ENCODE measurements around the gene SLC23A1.

The SLC23A1 gene

DNA sequence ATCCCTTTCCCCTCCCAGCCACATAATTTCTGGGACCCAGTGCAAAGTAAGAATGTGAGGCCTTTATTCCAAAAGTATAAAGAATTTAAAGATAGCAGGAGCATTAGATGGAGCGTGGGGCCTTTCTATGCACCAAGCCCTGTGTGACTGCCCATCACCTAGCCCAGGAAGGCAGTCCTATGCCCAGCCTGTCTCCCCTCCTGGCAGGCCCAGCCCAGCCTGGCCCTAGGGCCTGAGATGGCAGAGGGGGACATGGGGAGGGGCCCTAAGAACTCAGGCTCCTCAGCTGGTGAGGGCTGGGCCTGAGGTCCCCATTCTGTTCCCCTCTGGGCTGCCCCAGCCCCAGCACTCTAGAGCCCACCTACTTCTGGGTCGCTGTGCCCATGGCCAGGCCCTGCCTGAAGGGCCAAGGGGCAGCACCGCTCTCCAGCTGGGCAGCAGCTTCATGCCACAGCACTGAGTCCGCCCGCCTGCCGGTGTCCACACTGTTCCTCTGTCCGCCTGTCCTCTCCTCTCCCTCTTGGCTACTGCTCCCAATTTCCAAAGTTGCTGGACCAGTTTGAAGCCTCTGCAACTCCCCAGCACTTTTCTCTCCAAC is 995 bp upstream of the SLC23A1 start:
- Histone ChIP-seq H2BK15ac (ENCODE audit: low read length) (no peak overlapping the region), H2AFZ (ENCODE audit: low read length) (no peak overlapping the region), H2BK120ac (ENCODE audit: low read depth, low read length) (no peak overlapping the region), H4K8ac (ENCODE audit: low read depth, low read length) (no peak overlapping the region), H2AK5ac (ENCODE audit: low read depth, low read length) (no peak overlapping the region), H3K36me3 (replicated peaks in 1 of 2; ENCODE audit: control insufficient read depth in 2 of 2, insufficient read depth in 2 of 2, low read length in 2 of 2) (no peaks in the 10 kb centered on the region), H3K4me2 (ENCODE audit: insufficient read depth, low read length, poor library complexity, severe bottlenecking) (no peak overlapping the region), H3K9ac (ENCODE audit: low read depth, low read length, poor library complexity) (peak overlapping the region; percentile 34), H3K27ac (replicated peaks; ENCODE audit: low read length) (no peak overlapping the region), H3K9me3 (replicated peaks in 1 of 2; ENCODE audit: control insufficient read depth in 2 of 2, insufficient read depth in 1 of 2, low read depth in 1 of 2, low read length in 2 of 2) (no peaks in the 10 kb centered on the region), H2BK5ac (ENCODE audit: low read length) (no peak overlapping the region), H3K4ac (ENCODE audit: low read length) (no peak overlapping the region), H3K79me1 (ENCODE audit: low read depth, low read length) (peaks cover 6% of the 10 kb centered on the region), H3K18ac (ENCODE audit: low read length) (peak overlapping the region; percentile 27), H3K4me3 (ENCODE audit: low read length in 2 of 2) (no peak overlapping the region), H2BK12ac (ENCODE audit: low read length) (no peak overlapping the region), H4K91ac (ENCODE audit: low read depth, low read length, poor library complexity) (no peak overlapping the region), H3K27me3 (ENCODE audit: control insufficient read depth in 3 of 3, insufficient read depth in 3 of 3, low read depth in 1 of 3, low read length in 3 of 3) (peaks cover 0 to 16% (median 0%) of the 10 kb centered on the region in 3 experiments), H3K4me1 (ENCODE audit: control insufficient read depth in 2 of 2, insufficient read depth in 1 of 2, low read depth in 1 of 2, low read length in 2 of 2) (peaks cover 2 to 6% of the 10 kb centered on the region in 2 donors), H3K23ac (ENCODE audit: low read depth, low read length, poor library complexity) (no peak overlapping the region), H3K14ac (ENCODE audit: low read length) (no peak overlapping the region)
- no CpG with 5 or more reads among the region's 7 CpGs for WGBS, 2 donors (ENCODE audit: extremely low coverage in 2 of 2, insufficient read length in 2 of 2, insufficient replicate concordance in 1 of 2)
- no peak for DNase-seq (ENCODE audit: low spot score)

- Histone ChIP-seq H2BK5ac (ENCODE audit: low read length) (no peak overlapping the region), H3K4ac (ENCODE audit: low read length) (no peak overlapping the region), H3K36me3 (replicated peaks in 1 of 2; ENCODE audit: control insufficient read depth in 2 of 2, insufficient read depth in 2 of 2, low read length in 2 of 2) (no peaks in the 10 kb centered on the region), H3K14ac (ENCODE audit: low read length) (no peak overlapping the region), H3K4me3 (ENCODE audit: low read length in 2 of 2) (no peak overlapping the region), H4K91ac (ENCODE audit: low read depth, low read length, poor library complexity) (no peak overlapping the region), H2BK120ac (ENCODE audit: low read depth, low read length) (no peak overlapping the region), H3K18ac (ENCODE audit: low read length) (no peak overlapping the region), H3K27me3 (ENCODE audit: control insufficient read depth in 3 of 3, insufficient read depth in 3 of 3, low read depth in 1 of 3, low read length in 3 of 3) (peaks cover 0 to 16% (median 0%) of the 10 kb centered on the region in 3 experiments), H3K23ac (ENCODE audit: low read depth, low read length, poor library complexity) (peak overlapping the region; percentile 73), H3K9me3 (replicated peaks in 1 of 2; ENCODE audit: control insufficient read depth in 2 of 2, insufficient read depth in 1 of 2, low read depth in 1 of 2, low read length in 2 of 2) (no peaks in the 10 kb centered on the region), H2BK15ac (ENCODE audit: low read length) (no peak overlapping the region), H3K27ac (replicated peaks; ENCODE audit: low read length) (no peak overlapping the region), H3K79me1 (ENCODE audit: low read depth, low read length) (peaks cover 6% of the 10 kb centered on the region), H3K4me1 (ENCODE audit: control insufficient read depth in 2 of 2, insufficient read depth in 1 of 2, low read depth in 1 of 2, low read length in 2 of 2) (peaks cover under 1 to 2% of the 10 kb centered on the region in 2 donors), H2AK5ac (ENCODE audit: low read depth, low read length) (peak overlapping the region; percentile 81), H2BK12ac (ENCODE audit: low read length) (no peak overlapping the region), H3K4me2 (ENCODE audit: insufficient read depth, low read length, poor library complexity, severe bottlenecking) (no peak overlapping the region), H2AFZ (ENCODE audit: low read length) (no peak overlapping the region), H3K9ac (ENCODE audit: low read depth, low read length, poor library complexity) (no peak overlapping the region), H4K8ac (ENCODE audit: low read depth, low read length) (no peak overlapping the region)
- no CpG with 5 or more reads among the region's 3 CpGs for WGBS, 2 donors (ENCODE audit: extremely low coverage in 2 of 2, insufficient read length in 2 of 2, insufficient replicate concordance in 1 of 2)
- DNase-seq (ENCODE audit: low spot score) = no peak
Measured at GRCh38 chr5:139382807-139383206, 290 bp downstream of the SLC23A1 start.

GRCh38 chr5:139381837-139382761 is 998 bp downstream of the SLC23A1 start:
- no peak for DNase-seq (ENCODE audit: low spot score)
- Histone ChIP-seq H3K27me3 (ENCODE audit: control insufficient read depth in 3 of 3, insufficient read depth in 3 of 3, low read depth in 1 of 3, low read length in 3 of 3) (peaks cover 0 to 16% (median 0%) of the 10 kb centered on the region in 3 experiments), H3K79me1 (ENCODE audit: low read depth, low read length) (peaks cover 6% of the 10 kb centered on the region), H2AFZ (ENCODE audit: low read length) (no peak overlapping the region), H2BK12ac (ENCODE audit: low read length) (no peak overlapping the region), H3K9me3 (replicated peaks in 1 of 2; ENCODE audit: control insufficient read depth in 2 of 2, insufficient read depth in 1 of 2, low read depth in 1 of 2, low read length in 2 of 2) (no peaks in the 10 kb centered on the region), H3K14ac (ENCODE audit: low read length) (no peak overlapping the region), H3K18ac (ENCODE audit: low read length) (peak overlapping the region; percentile 76), H2BK5ac (ENCODE audit: low read length) (peak overlapping the region; percentile 22), H4K91ac (ENCODE audit: low read depth, low read length, poor library complexity) (no peak overlapping the region), H2BK120ac (ENCODE audit: low read depth, low read length) (no peak overlapping the region), H4K8ac (ENCODE audit: low read depth, low read length) (peak overlapping the region; percentile 65), H2AK5ac (ENCODE audit: low read depth, low read length) (peak overlapping the region; percentile 88), H3K27ac (replicated peaks; ENCODE audit: low read length) (no peak overlapping the region), H3K36me3 (replicated peaks in 1 of 2; ENCODE audit: control insufficient read depth in 2 of 2, insufficient read depth in 2 of 2, low read length in 2 of 2) (no peaks in the 10 kb centered on the region), H3K9ac (ENCODE audit: low read depth, low read length, poor library complexity) (no peak overlapping the region), H3K4me2 (ENCODE audit: insufficient read depth, low read length, poor library complexity, severe bottlenecking) (no peak overlapping the region), H2BK15ac (ENCODE audit: low read length) (no peak overlapping the region), H3K4ac (ENCODE audit: low read length) (peak overlapping the region; percentile 84), H3K4me1 (ENCODE audit: control insufficient read depth in 2 of 2, insufficient read depth in 1 of 2, low read depth in 1 of 2, low read length in 2 of 2) (peaks cover 0 to 2% of the 10 kb centered on the region in 2 donors), H3K4me3 (ENCODE audit: low read length in 2 of 2) (no peak overlapping the region), H3K23ac (ENCODE audit: low read depth, low read length, poor library complexity) (peak overlapping the region; percentile 96)
- no CpG with 5 or more reads among the region's 28 CpGs for WGBS, 2 donors (ENCODE audit: extremely low coverage in 2 of 2, insufficient read length in 2 of 2, insufficient replicate concordance in 1 of 2)
